K562 (cell line): ENCODE results near the gene DEDD. TPM values are rescaled to one million over a fixed set of nuclear protein-coding genes. Genes with fewer than 3 reads are reported as not detected.

Source experiments
- DEAF1 ChIP-seq: fragments of 450-650 bp; formaldehyde crosslinking; IDR thresholded peaks from 2 replicates; pipeline ENCODE4 v1.4.0; 2020; ENCODE audit warnings: mild to moderate bottlenecking, moderate library complexity
- MEIS2 ChIP-seq: fragments of 450-650 bp; IDR thresholded peaks from 2 replicates; pipeline ENCODE4 v1.6.1; 2014; ENCODE audit warnings: mild to moderate bottlenecking; ENCODE audit not compliant: partially characterized antibody
- PHB2 ChIP-seq: fragments of 450-650 bp; IDR thresholded peaks from 2 replicates; pipeline ENCODE4 v1.6.1; 2017; ENCODE audit warnings: low read depth
- RAD21 ChIP-seq, 2 experiments: fragments of 250-450 bp in 1 of 2; fragments of 450-650 bp in 1 of 2; sonication (Bioruptor Pico) in 1 of 2; formaldehyde crosslinking in 1 of 2; IDR thresholded peaks in 1 of 2; conservative IDR thresholded peaks in 1 of 2; 2 replicates each; pipeline versions ENCODE4 v1.4.0 to v1.8.0; 2020 to 2022; ENCODE audit warnings: mild to moderate bottlenecking in 2 of 2, moderate library complexity in 1 of 2
- REST ChIP-seq, 2 experiments: fragments of 450-650 bp; formaldehyde crosslinking in 1 of 2; IDR thresholded peaks; 2 replicates each; pipeline versions ENCODE4 v1.4.0 to v1.6.1; 2014 to 2020; ENCODE audit warnings: mild to moderate bottlenecking in 2 of 2, borderline replicate concordance in 1 of 2, low read depth in 1 of 2
- SMC3 ChIP-seq: conservative IDR thresholded peaks from 2 replicates; pipeline ENCODE4 v1.6.1; 2011; ENCODE audit warnings: low read depth, low read length, improper control_type of control experiment; ENCODE audit not compliant: insufficient read depth
- ZNF134 ChIP-seq: fragments of 250-450 bp; sonication (Bioruptor Pico); conservative IDR thresholded peaks from 2 replicates; pipeline ENCODE4 v1.4.0; 2020
- polyA plus RNA-seq, 8 experiments: library from polyadenylated mRNA; depleted of rRNA in 4 of 8; stranded (reverse) in 5 of 8; unstranded in 3 of 8; fragments of >200 nt; fragmentation: Nextera tagmentation in 2 of 8; fragmentation: Illumina TruSeq in 1 of 8; extraction: Ambion mirVana in 2 of 8; extraction: Trizol in 1 of 8; gene quantifications; 2 replicates each; pipeline versions ENCODE4 v1.2.1 to v1.2.3, GENCODE V29; 2011 to 2014; ENCODE audit warnings: inconsistent platforms in 1 of 8, missing spikeins in 1 of 8
- total RNA-seq, 7 experiments: library from RNA; depleted of rRNA in 6 of 7; stranded (reverse); fragments of >200 nt in 6 of 7; fragmentation: Illumina TruSeq in 2 of 7; extraction: Trizol in 2 of 7; gene quantifications; 2 replicates each; pipeline versions ENCODE4 v1.2.1 to v1.2.3, GENCODE V29; 2011 to 2021; ENCODE audit warnings: low replicate concordance in 1 of 7
- TF ChIP-seq, protein P1 (sequence below), 3 experiments: IDR thresholded peaks in 2 of 3; conservative IDR thresholded peaks in 1 of 3; 2 replicates each; pipeline ENCODE4 v1.5.1; 2011 to 2012; ENCODE audit warnings: low read length in 3 of 3, mild to moderate bottlenecking in 3 of 3, control low read depth in 2 of 3, improper control_type of control experiment in 1 of 3, inconsistent platforms in 1 of 3, low read depth in 1 of 3, mixed read lengths in 1 of 3, moderate library complexity in 1 of 3; ENCODE audit not compliant: insufficient read depth in 2 of 3

DEDD gene
- total and polyA plus RNA-seq, 9 of the 15 experiments (the other 6 are each of a cell fraction or from before 2014, with no cell fraction given): 11.6 to 41.0 (median 16.8) TPM

- TF ChIP-seq REST (IDR thresholded peaks at IDR 0.05; ENCODE audit: borderline replicate concordance) (peak; percentile 59; the same call in 1 of the 2 replicates), REST (CRISPR knock-in tag; IDR thresholded peaks at IDR 0.05; ENCODE audit: low read depth) (no peak), RAD21 (CRISPR knock-in tag; conservative IDR thresholded peaks at IDR 0.05 in 1 of 2, IDR thresholded peaks at IDR 0.05 in 1 of 2) (peak; percentile 65 to 75), DEAF1 (CRISPR knock-in tag) (peak; percentile 57), SMC3 (peak; percentile 30; the same call in 1 of the 2 replicates), MEIS2 (no peak), ZNF134 (CRISPR knock-in tag) (no peak), PHB2 (no peak)
- TF ChIP-seq, protein P1, sequence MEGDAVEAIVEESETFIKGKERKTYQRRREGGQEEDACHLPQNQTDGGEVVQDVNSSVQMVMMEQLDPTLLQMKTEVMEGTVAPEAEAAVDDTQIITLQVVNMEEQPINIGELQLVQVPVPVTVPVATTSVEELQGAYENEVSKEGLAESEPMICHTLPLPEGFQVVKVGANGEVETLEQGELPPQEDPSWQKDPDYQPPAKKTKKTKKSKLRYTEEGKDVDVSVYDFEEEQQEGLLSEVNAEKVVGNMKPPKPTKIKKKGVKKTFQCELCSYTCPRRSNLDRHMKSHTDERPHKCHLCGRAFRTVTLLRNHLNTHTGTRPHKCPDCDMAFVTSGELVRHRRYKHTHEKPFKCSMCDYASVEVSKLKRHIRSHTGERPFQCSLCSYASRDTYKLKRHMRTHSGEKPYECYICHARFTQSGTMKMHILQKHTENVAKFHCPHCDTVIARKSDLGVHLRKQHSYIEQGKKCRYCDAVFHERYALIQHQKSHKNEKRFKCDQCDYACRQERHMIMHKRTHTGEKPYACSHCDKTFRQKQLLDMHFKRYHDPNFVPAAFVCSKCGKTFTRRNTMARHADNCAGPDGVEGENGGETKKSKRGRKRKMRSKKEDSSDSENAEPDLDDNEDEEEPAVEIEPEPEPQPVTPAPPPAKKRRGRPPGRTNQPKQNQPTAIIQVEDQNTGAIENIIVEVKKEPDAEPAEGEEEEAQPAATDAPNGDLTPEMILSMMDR (IDR thresholded peaks at IDR 0.05 in 2 of 3, conservative IDR thresholded peaks at IDR 0.05 in 1 of 3; ENCODE audit: insufficient read depth in 2 of 3, low read depth in 1 of 3, low read length in 3 of 3): peak; percentile 55 to 85 (median 59); a peak in 5 of 6 replicates
These were observed 7.3 kb upstream of the DEDD start (continued) for GRCh38 chr1:161139766-161140165.
